AG04450 (cell line): ENCODE measurements around the gene COL4A4. TPM values are rescaled to one million over a fixed set of nuclear protein-coding genes. Genes with fewer than 3 reads are reported as not detected.

Source experiments
- CTCF ChIA-PET: fragments of 300-600, 350-600 bp; formaldehyde crosslinking; extraction: SDS; loops from one replicate; lab custom pipeline; 2022; ENCODE audit warnings: antibody characterized with exemption, inconsistent platforms; lab: Charles Lee
- POLR2A ChIA-PET: fragments of 350-600 bp; formaldehyde crosslinking; extraction: SDS; loops from one replicate; lab custom pipeline; 2021; ENCODE audit warnings: antibody characterized with exemption, inconsistent platforms; lab: Yijun Ruan, JAX
- DNase-seq: peaks from one replicate; pipeline ENCODE4 v3.0.0-alpha.2; 2011; ENCODE audit warnings: low read depth, low spot score
- H3K27ac ChIP-seq: one replicate; pipeline ENCODE4 v1.5.1; 2012; ENCODE audit warnings: low read depth, low read length, control low read depth
- H3K27me3 ChIP-seq: one replicate; pipeline ENCODE4 v1.6.0; 2012; ENCODE audit warnings: low read length; ENCODE audit not compliant: control insufficient read depth, insufficient read depth
- H3K4me3 ChIP-seq: 2 replicates; pipeline ENCODE4 v1.5.1; 2011; ENCODE audit warnings: mild to moderate bottlenecking, low read depth, low read length, control low read depth
- H3K9me3 ChIP-seq: 2 replicates; pipeline ENCODE4 v1.5.1; 2012; ENCODE audit warnings: low read length; ENCODE audit not compliant: control insufficient read depth, insufficient read depth
- CTCF ChIP-seq: IDR thresholded peaks from 2 replicates; pipeline ENCODE4 v1.5.1; 2011; ENCODE audit warnings: low read depth, low read length, control low read depth, inconsistent platforms
- polyA plus RNA-seq: library from polyadenylated mRNA; depleted of rRNA; stranded (reverse); fragments of >200 nt; gene quantifications from 2 replicates; pipeline ENCODE4 v1.2.3, GENCODE V29; 2011

The COL4A4 gene
- polyA plus RNA-seq, 1 experiment: 0.06 TPM

GRCh38 chr2:227201771-227202170, 37.8 kb upstream of the COL4A4 start:
- DNase-seq: no peak
- peaks cover 3% of the 10 kb centered on the region for H3K27me3 ChIP-seq
- ChIA-PET CTCF (no interaction called here), POLR2A (no interaction called here)
- no peak for TF ChIP-seq CTCF
- H3K27ac ChIP-seq: no peak overlapping the region
- no peak overlapping the region for H3K4me3 ChIP-seq
- H3K9me3 ChIP-seq: no peaks in the 10 kb centered on the region

- Histone ChIP-seq H3K9me3 (no peaks in the 10 kb centered on the region), H3K4me3 (no peak overlapping the region), H3K27ac (no peak overlapping the region), H3K27me3 (peaks cover 3% of the 10 kb centered on the region)
- ChIA-PET CTCF (no interaction called here), POLR2A (no interaction called here)
- no peak for TF ChIP-seq CTCF
- no peak for DNase-seq
These were observed 34.9 kb upstream of the COL4A4 start for GRCh38 chr2:227198866-227199265.

- no peak for TF ChIP-seq CTCF
- H3K27ac ChIP-seq: no peak overlapping the region
- CTCF ChIA-PET: interaction anchor here (1.9 kb wide), 1 partner anchor 44 kb away, joined by 8 read pairs; no protein-coding TSS in a partner anchor
- H3K9me3 ChIP-seq: no peaks in the 10 kb centered on the region
- no peak overlapping the region for H3K4me3 ChIP-seq
- POLR2A ChIA-PET: no interaction called here
- no peaks in the 10 kb centered on the region for H3K27me3 ChIP-seq
- DNase-seq: no peak
These were observed 30.2 kb upstream of the COL4A4 start for GRCh38 chr2:227194219-227194618.

DNA sequence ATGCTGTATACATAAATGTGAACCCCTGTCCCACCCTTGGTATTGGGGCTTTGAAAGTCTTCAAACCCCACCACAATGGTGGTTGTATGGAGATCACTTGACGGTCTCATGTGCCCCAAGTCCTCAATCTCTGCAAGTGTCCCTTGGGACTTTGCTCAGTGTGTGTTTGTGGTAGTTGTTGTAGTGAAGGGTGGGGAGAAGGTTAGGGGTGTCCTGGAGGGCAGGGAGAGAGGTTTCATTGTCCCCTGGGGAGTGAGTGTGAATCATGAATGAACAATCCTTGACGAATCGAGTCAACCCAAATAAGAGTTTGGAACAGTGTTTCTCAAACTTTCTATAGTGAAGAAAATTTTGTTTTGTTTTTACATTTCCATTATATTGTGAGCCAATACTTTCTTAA, 28.5 kb upstream of the COL4A4 start:
- TF ChIP-seq CTCF: no peak
- no peak overlapping the region for H3K4me3 ChIP-seq
- no peaks in the 10 kb centered on the region for H3K27me3 ChIP-seq
- ChIA-PET CTCF (no interaction called here), POLR2A (interaction anchor here (0.6 kb wide), 1 partner anchor 495 kb away, joined by 8 read pairs; no protein-coding TSS in a partner anchor)
- no peaks in the 10 kb centered on the region for H3K9me3 ChIP-seq
- no peak overlapping the region for H3K27ac ChIP-seq
- DNase-seq: no peak

GRCh38 chr2:227191367-227191766, 27.4 kb upstream of the COL4A4 start:
- Histone ChIP-seq H3K9me3 (no peaks in the 10 kb centered on the region), H3K27me3 (no peaks in the 10 kb centered on the region), H3K4me3 (no peak overlapping the region), H3K27ac (no peak overlapping the region)
- no peak for TF ChIP-seq CTCF
- CTCF ChIA-PET: interaction anchor here (1.0 kb wide), 1 partner anchor 47 kb away, joined by 4 read pairs; no protein-coding TSS in a partner anchor
- POLR2A ChIA-PET: no interaction called here
- no peak for DNase-seq
